ENCODE data around the gene ACAD11.
A peak's percentile ranks its signal among the peaks of the same experiment; 100 is the strongest.
"Not testable (repeated sequence)": the region's sequence is repeated elsewhere in the genome, so short reads cannot be mapped to it uniquely, and the experiment has no call there.

Gene ACAD11

GRCh38 chr3:132641837-132642538 lies 17.6 kb downstream of the ACAD11 start:
- ChIA-PET POLR2A (no interaction called here), CTCF (interaction anchor here (1.0 kb wide), 2 partner anchors 12 to 86 kb away, joined by 3 to 4 read pairs; no protein-coding TSS in a partner anchor)
- no peak for TF ChIP-seq NFRKB (IDR thresholded peaks at IDR 0.05)
- TF ChIP-seq FOXK2 (IDR thresholded peaks at IDR 0.05), result no peak
- no peak for TF ChIP-seq L3MBTL2 (conservative IDR thresholded peaks at IDR 0.05)
- no peak for TF ChIP-seq SP1 (IDR thresholded peaks at IDR 0.05)
- TF ChIP-seq TARDBP (IDR thresholded peaks at IDR 0.05), result no peak
- TF ChIP-seq FOXM1 (IDR thresholded peaks at IDR 0.05; ENCODE audit: borderline replicate concordance), result no peak
- no peak for TF ChIP-seq FOXA1 (IDR thresholded peaks at IDR 0.05)
- no peak for TF ChIP-seq SUZ12 (IDR thresholded peaks at IDR 0.05)
- TF ChIP-seq LEF1 (IDR thresholded peaks at IDR 0.05; ENCODE audit: borderline replicate concordance), result no peak
- no peak for TF ChIP-seq PKNOX1 (IDR thresholded peaks at IDR 0.05)
- TF ChIP-seq ELF4 (IDR thresholded peaks at IDR 0.05), result no peak
- DNase-seq (ENCODE audit: extremely low spot score), result peak; percentile 49

GRCh38 chr3:132641427-132641826 lies 18.2 kb downstream of the ACAD11 start:
- CTCF ChIA-PET; DNase-seq (ENCODE audit: extremely low spot score); POLR2A ChIA-PET: not testable (repeated sequence)

GRCh38 chr3:132638706-132639105 lies 20.9 kb downstream of the ACAD11 start:
- CTCF ChIA-PET, result no interaction called here
- no peak for DNase-seq (ENCODE audit: extremely low spot score)
- POLR2A ChIA-PET, result no interaction called here
- no peak for TF ChIP-seq FOXA1 (IDR thresholded peaks at IDR 0.05)
- TF ChIP-seq CTBP1 (IDR thresholded peaks at IDR 0.05; ENCODE audit: borderline replicate concordance), result no peak
- no peak for TF ChIP-seq FOXM1 (IDR thresholded peaks at IDR 0.05; ENCODE audit: borderline replicate concordance)
- no peak for TF ChIP-seq L3MBTL2 (conservative IDR thresholded peaks at IDR 0.05)
- no peak for TF ChIP-seq BHLHE40 (IDR thresholded peaks at IDR 0.05; ENCODE audit: borderline replicate concordance)
- TF ChIP-seq LEF1 (IDR thresholded peaks at IDR 0.05; ENCODE audit: borderline replicate concordance), result no peak
- TF ChIP-seq HDGF (IDR thresholded peaks at IDR 0.05; ENCODE audit: borderline replicate concordance), result no peak
- TF ChIP-seq PKNOX1 (IDR thresholded peaks at IDR 0.05), result no peak
- TF ChIP-seq ZNF384 (IDR thresholded peaks at IDR 0.05), result no peak
- TF ChIP-seq FOXK2 (IDR thresholded peaks at IDR 0.05), result no peak
- no peak for TF ChIP-seq TARDBP (IDR thresholded peaks at IDR 0.05)
- no peak for TF ChIP-seq NFRKB (IDR thresholded peaks at IDR 0.05)
- TF ChIP-seq ARNT (IDR thresholded peaks at IDR 0.05), result no peak
- no peak for TF ChIP-seq ELF4 (IDR thresholded peaks at IDR 0.05)
- TF ChIP-seq SUZ12 (IDR thresholded peaks at IDR 0.05), result no peak
- TF ChIP-seq SP1 (IDR thresholded peaks at IDR 0.05), result no peak

- POLR2A ChIA-PET, result no interaction called here
- TF ChIP-seq FOXM1 (IDR thresholded peaks at IDR 0.05; ENCODE audit: borderline replicate concordance), result no peak
- TF ChIP-seq NFRKB (IDR thresholded peaks at IDR 0.05), result no peak
- TF ChIP-seq ARNT (IDR thresholded peaks at IDR 0.05), result no peak
- no peak for TF ChIP-seq PKNOX1 (IDR thresholded peaks at IDR 0.05)
- TF ChIP-seq FOXK2 (IDR thresholded peaks at IDR 0.05), result no peak
- TF ChIP-seq LEF1 (IDR thresholded peaks at IDR 0.05; ENCODE audit: borderline replicate concordance), result no peak
- no peak for TF ChIP-seq FOXA1 (IDR thresholded peaks at IDR 0.05)
- no peak for TF ChIP-seq TARDBP (IDR thresholded peaks at IDR 0.05)
- TF ChIP-seq SUZ12 (IDR thresholded peaks at IDR 0.05), result no peak
- TF ChIP-seq ELF4 (IDR thresholded peaks at IDR 0.05), result no peak
- TF ChIP-seq CTBP1 (IDR thresholded peaks at IDR 0.05; ENCODE audit: borderline replicate concordance), result no peak
- TF ChIP-seq SP1 (IDR thresholded peaks at IDR 0.05), result no peak
- no peak for TF ChIP-seq HDGF (IDR thresholded peaks at IDR 0.05; ENCODE audit: borderline replicate concordance)
- TF ChIP-seq BHLHE40 (IDR thresholded peaks at IDR 0.05; ENCODE audit: borderline replicate concordance), result no peak
- TF ChIP-seq ZNF384 (IDR thresholded peaks at IDR 0.05), result no peak
- no peak for TF ChIP-seq L3MBTL2 (conservative IDR thresholded peaks at IDR 0.05)
- DNase-seq (ENCODE audit: extremely low spot score), result no peak
- CTCF ChIA-PET, result no interaction called here
Observed at GRCh38 chr3:132637590-132637989, 22.0 kb downstream of the ACAD11 start.

- no peak for DNase-seq (ENCODE audit: extremely low spot score)
- no peak for TF ChIP-seq BHLHE40 (IDR thresholded peaks at IDR 0.05; ENCODE audit: borderline replicate concordance)
- no peak for TF ChIP-seq HDGF (IDR thresholded peaks at IDR 0.05; ENCODE audit: borderline replicate concordance)
- no peak for TF ChIP-seq FOXK2 (IDR thresholded peaks at IDR 0.05)
- no peak for TF ChIP-seq ZNF384 (IDR thresholded peaks at IDR 0.05)
- TF ChIP-seq PKNOX1 (IDR thresholded peaks at IDR 0.05), result no peak
- no peak for TF ChIP-seq NFRKB (IDR thresholded peaks at IDR 0.05)
- no peak for TF ChIP-seq TARDBP (IDR thresholded peaks at IDR 0.05)
- no peak for TF ChIP-seq CTBP1 (IDR thresholded peaks at IDR 0.05; ENCODE audit: borderline replicate concordance)
- no peak for TF ChIP-seq SP1 (IDR thresholded peaks at IDR 0.05)
- TF ChIP-seq FOXM1 (IDR thresholded peaks at IDR 0.05; ENCODE audit: borderline replicate concordance), result no peak
- no peak for TF ChIP-seq ARNT (IDR thresholded peaks at IDR 0.05)
- TF ChIP-seq L3MBTL2 (conservative IDR thresholded peaks at IDR 0.05), result no peak
- TF ChIP-seq LEF1 (IDR thresholded peaks at IDR 0.05; ENCODE audit: borderline replicate concordance), result no peak
- no peak for TF ChIP-seq ELF4 (IDR thresholded peaks at IDR 0.05)
- TF ChIP-seq SUZ12 (IDR thresholded peaks at IDR 0.05), result no peak
- no peak for TF ChIP-seq FOXA1 (IDR thresholded peaks at IDR 0.05)
- ChIA-PET CTCF (no interaction called here), POLR2A (interaction anchor here (1.3 kb wide), 1 partner anchor 25 kb away, joined by 6 read pairs; the partner anchor contains the start of genes ACAD11 and UBA5)
Observed at GRCh38 chr3:132635052-132635451, 24.6 kb downstream of the ACAD11 start.
